DMS53 (cell line): Measurements from ENCODE around the gene UVRAG.

Source experiments
- DNase-seq: peaks from one replicate; lab custom pipeline; 2025; lab: John Stamatoyannopoulos, UW

Gene UVRAG

GRCh38 chr11:75809991-75810390, 5.0 kb upstream of the UVRAG start:
- DNase-seq: no peak

DNA sequence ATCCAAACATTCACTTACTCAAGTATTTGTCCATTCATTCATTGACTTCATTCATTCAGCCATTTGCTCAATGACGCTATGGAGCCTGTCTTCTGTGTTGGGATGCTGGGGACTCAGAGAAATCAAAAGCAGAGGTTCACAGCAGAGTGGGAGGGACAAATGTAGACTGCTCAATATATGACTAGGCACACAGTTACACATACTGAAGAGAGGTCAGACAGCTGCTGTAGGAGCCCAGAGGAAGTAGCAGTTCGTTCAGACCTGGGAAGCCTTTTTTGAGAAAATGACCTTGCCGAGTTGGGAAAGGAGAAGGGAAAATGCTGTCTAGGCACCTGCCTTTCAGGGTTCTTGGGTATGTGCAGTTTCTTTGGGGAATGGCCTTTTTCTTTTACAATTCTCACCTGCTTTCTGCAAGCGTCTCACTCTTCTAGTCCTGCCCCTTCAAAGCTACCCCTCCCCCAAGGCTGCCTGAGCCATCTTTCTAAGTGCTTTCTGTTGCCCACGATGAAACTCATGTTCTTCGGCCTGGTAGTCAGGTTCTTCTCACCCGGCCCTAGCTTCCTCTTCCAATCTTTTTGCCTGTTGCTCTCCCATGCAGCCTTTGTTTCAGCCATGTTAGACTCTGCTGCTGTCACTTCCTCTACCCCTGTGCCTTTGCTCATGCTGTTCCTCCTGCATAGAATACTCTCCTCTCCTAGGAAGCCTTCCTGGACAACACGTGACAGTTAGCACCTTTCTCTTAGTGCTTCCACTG, 4.2 kb upstream of the UVRAG start:
- DNase-seq: no peak

DNA sequence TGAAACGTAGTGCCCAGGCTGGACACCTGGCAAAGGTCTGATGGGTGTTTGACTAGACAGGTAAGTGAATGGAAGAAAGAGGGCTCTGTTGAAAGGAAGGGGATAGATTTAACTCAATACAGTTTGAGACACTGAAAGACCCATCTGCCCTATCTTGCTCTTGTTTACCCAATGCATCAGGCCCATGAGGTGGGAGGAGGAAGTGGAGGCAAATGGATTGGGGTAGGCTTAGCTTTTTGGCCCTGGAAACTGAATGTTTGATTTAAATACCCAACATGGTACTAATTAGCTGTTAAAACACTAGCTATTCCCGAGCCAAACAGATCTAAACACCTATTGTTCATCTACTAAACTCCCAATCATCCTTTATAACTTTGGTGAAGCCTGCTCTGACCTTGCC, 3.5 kb upstream of the UVRAG start:
- peak; percentile 30 for DNase-seq

- DNase-seq: no peak
Measured at GRCh38 chr11:75812542-75813040, 2.4 kb upstream of the UVRAG start.

DNA sequence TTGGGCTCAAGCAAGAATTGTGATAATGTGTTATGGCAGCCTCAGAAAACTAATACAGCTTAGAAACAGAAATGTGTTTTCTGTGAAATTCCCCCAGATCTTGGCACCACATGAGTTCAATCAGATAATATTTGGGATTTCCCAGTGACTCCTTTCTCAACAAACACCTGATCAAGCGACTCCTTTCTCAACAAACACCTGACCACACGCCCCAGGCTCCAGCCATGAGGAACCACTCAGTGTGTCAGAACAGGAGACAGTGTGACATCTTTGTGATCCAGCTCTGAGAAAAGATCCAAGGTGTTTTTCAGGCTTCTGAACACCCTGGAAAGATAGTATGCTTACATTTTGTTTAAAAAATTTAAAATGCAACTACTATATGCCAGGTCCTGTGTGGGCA, 1.9 kb upstream of the UVRAG start:
- peak; percentile 49 for DNase-seq

GRCh38 chr11:75813622-75814039, 1.4 kb upstream of the UVRAG start:
- peak; percentile 93 for DNase-seq

DNA sequence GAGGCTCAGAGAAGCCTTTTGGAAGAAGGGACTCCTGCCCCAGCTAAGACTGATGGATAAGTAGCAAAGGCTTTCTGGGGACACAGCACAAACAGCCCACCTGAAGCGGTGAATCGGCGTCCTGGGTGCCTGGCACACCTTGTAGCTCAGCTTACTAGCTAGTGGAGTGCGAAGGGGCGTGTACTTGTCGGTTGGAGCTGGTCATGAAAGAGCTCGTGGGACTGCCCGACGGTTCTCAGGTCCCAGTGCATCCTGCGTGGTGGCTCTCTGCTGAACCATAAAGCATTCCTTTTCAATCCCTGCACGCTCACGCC, 690 bp upstream of the UVRAG start:
- DNase-seq: peak; percentile 99

DNA sequence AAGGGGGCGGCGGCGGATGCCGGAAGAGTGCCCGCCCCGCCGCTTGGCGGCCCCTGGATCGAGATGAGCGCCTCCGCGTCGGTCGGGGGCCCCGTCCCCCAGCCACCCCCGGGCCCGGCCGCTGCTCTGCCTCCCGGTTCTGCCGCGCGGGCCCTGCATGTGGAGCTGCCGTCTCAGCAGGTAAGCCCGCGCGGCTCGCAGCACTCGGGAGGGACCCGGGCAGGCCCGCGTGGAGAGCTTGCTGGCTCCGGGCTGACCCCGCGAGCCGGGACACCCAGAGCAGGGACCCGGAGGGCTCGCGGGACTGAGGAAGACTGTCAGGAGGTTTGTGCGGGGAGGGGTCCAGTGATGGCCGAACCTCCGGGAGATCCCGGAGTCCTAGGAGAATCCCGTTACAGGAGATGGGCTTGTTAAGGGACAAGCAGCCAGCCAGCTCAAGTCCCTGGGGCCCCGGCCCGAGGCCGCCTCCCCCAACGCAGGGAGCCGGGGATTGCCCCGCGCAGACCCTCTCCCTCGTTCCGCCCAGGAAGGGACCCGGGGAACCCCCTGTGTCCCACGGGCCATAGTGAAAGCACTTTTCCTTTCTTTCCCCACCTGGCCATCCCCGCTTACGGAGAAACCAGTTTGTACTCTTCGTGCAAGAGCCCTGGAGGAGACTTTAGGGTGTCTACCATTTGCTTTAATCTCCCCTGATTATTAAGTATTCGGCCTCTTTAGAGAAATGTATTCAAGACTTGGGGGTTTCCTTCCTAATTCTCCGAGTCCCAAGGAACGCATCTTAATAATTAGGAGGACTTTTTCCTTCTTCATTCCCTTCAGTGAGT, 547 bp downstream of the UVRAG start:
- DNase-seq: peak; percentile 92

DNA sequence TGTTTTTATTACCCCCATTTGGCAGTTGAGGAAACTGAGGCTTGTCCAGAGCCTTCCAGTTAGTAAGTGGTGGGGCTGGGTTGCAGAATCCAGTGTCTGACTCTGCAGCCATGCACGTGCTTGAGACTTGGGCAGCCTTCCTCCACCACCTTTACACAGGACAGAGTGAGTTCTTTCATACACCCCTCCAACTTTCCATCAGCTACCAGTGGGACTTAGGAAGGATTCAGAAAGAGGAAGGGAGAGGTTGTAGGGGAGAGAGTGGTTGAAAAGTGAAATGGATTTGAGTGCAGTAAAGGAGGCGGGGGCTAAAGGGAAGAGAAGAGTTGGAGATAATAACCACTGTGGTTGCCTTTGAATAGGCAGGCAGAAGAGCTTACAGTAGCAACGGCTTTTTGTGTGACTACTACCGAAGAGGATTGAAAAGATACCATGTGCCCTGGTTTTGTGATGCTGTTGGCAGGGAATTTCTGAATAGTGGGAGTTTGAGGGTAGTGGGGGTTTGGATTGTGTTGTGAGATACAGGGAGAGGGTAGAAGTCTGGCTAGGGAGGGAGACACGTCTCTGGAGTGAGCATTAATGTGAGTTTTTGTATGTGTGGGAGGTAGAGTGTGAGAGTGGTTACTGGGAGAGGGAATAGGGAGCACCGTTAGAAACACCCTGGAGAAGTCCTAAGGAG, 1.7 kb downstream of the UVRAG start:
- DNase-seq: peak; percentile 27

- no peak for DNase-seq
Measured at GRCh38 chr11:75820645-75821044, 5.6 kb downstream of the UVRAG start.

GRCh38 chr11:75821202-75821601, 6.2 kb downstream of the UVRAG start:
- DNase-seq: no peak

GRCh38 chr11:75822541-75822940, 7.5 kb downstream of the UVRAG start:
- DNase-seq: no peak

DNA sequence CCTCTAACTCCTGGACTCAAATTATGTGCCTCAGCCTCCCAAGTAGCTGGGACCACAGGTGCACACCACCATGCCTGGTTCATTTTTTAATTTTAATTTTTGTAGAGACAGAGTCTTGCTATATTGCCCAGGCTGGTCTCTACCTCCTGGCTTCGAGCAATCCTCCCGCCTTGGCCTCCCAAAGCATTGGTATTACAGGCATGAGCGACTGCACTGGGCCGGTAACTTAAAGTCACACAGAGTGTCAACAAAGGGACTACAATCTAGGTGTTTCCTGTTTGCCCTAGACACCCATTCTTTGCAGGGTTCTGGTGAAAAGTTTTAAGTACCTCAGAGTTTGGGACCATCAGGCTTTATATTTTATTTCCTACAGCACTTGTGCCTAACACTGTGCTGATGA, 8.4 kb downstream of the UVRAG start:
- peak; percentile 44 for DNase-seq

DNA sequence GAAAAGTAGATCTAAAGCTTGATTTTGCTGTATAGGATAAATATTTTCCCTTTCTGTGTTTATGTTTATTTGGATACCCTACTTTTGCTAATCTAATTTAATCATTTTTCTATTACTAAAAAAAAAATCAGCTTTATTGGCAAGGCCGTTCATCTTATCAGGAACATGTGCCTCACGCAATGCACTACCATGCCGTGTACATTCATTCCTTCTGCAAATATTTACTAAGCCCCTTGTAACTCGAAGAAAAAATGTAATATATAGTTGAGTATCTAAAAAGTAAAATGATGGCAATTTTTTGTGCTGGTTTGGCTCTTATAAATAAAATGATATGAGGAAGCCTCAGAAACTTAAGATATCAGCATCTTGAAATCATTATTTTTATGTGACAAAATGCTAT, 8.9 kb downstream of the UVRAG start:
- peak; percentile 38 for DNase-seq

DNA sequence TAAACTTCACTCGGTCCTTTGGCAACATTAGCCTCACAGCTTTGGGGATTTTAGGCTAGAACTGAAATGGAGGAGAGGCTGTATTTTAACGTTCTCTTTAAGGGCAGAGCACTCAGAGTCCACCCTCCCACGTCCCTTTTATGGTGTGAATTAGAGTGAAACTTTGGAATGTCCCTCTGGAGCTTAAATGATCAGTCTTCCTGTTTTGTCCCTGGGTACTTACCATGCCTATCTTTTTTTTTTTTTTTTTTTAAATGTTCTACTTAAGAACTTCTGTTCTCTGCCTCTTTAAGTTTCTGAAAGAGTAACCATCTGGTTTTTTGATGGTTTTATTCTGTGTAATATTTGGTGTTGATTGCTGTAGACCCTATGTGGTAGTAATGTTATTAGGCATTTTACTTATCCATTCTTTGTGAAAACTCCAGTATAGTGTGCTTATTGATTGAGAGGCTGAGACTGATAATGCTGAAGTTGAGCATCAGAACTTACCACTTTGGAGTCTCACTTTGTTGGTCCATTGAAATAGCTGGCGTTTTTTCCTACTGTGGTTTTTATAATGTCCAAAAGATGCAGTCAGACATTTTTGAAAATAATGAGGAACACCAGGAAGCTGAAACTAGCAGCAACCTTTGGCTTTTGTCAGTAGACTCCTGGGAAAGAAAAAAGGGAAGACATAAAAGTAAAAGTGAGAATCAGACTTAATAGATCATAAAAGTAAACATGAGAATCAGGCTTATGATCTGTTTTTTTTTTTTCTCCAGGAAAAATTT, 11.6 kb downstream of the UVRAG start:
- no peak for DNase-seq

GRCh38 chr11:75827562-75827961, 12.6 kb downstream of the UVRAG start:
- no peak for DNase-seq

DNA sequence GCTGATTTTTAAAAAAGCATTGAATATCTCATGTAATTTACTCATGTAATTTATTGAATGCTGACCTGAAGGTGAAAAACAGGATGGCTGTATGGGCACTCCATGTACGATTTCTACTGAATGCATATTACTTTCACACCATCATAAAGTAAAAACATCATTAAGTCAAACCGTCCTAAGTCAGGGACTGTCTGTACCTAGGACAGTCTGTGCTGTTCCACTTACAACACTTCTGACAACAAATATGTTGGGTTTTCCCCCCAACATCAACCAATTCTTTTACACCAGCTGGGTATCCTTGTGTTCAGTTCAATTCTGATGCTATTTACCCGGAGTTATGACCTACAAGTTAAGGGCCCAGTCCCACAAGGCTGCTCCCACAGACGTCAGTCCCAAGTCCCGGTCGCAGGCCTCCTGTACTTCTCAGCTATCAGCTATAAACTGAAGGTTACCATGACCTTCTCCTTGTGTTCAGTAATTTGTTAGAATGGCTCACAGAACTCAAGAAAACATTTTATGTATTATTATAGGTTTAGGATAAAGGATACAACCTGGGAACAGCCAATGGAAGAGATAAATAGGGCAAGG, 17.0 kb downstream of the UVRAG start:
- no peak for DNase-seq

DNA sequence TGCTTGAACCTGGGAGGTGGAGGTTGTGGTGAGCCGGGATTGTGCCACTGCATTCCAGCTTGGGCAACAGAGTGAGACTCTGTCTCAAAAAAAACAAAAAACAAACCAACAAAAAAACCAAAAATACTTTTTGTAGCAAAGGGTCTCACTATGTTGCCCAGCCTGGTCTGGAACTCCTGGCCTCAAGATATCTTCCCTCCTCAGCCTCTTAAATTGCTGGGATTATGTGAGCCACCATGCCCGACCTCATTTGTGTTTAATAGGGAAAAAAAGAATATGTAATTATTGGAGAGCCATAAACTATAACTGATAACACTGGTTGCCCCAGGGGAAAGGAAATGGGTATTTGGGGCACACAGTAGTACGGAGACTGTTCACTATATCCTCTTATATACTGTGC, 19.7 kb downstream of the UVRAG start:
- no peak for DNase-seq

DNA sequence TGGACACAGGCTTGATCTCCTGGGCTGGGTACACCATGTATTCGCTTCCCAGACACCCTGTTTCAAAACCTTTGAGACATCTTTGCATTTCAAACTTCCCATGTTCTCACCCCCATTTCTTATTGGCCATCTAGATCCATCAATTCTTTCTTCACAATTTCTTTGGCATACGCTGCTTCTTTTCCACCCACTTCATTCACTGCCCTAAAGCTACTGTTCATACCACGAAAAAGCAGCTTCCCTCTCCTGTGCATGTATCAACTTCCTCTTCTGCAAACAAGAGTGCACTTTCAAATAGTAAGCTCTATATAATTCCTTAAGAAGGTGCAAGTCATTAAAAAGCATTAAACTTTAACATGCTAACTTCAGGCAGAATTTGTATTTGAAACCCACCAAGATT, 21.4 kb downstream of the UVRAG start:
- DNase-seq: no peak

GRCh38 chr11:75839851-75840250, 24.8 kb downstream of the UVRAG start:
- no peak for DNase-seq

GRCh38 chr11:75840522-75840921, 25.5 kb downstream of the UVRAG start:
- DNase-seq: no peak

DNA sequence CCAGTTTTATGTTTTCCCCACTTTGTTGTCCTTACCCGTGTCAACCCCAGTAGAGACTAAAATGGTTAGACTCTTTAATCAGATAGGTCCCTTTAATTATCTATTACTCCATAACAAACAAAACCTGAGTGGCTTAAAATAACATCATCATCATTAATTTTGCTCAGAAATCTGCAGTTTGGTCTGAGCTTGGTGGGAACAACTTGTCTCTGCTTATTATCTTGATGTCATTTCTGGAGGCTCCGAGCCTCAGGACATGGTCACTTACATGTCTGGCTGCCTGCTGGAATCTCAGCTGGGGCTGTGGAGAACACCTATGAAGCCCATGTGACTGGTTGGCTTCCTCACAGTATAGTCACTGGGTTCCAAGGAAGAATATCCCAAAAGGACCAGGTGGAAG, 26.7 kb downstream of the UVRAG start:
- no peak for DNase-seq
